CD14-positive monocyte (primary cell): Measurements from ENCODE around the gene BLTP3B. TPM values are rescaled to one million over a fixed set of nuclear protein-coding genes. Genes with fewer than 3 reads are reported as not detected.
"Not testable (repeated sequence)": the region's sequence is repeated elsewhere in the genome, so short reads cannot be mapped to it uniquely, and the experiment has no call there.

Experiments
- DNase-seq, 3 donors: peaks; one replicate each; pipeline ENCODE4 v3.0.0-alpha.2; 2011 to 2022
- H2AFZ ChIP-seq: 2 replicates; pipeline ENCODE4 v1.6.0; 2012; ENCODE audit warnings: mild to moderate bottlenecking, low read depth, low read length, inconsistent platforms; ENCODE audit not compliant: insufficient read depth, poor library complexity, severe bottlenecking
- H3K27ac ChIP-seq, 2 donors: 1 replicate in 1 of 2; 2 replicates in 1 of 2; pipeline ENCODE4 v1.5.1; 2012 to 2013; ENCODE audit warnings: low read length in 2 of 2, control low read depth in 1 of 2, inconsistent platforms in 1 of 2, low read depth in 1 of 2, mild to moderate bottlenecking in 1 of 2
- H3K27me3 ChIP-seq, 2 donors: one replicate each; pipeline versions ENCODE4 v1.6.0 to v1.6.1; 2011 to 2013; ENCODE audit warnings: low read length in 2 of 2; ENCODE audit not compliant: control insufficient read depth in 2 of 2, insufficient read depth in 2 of 2
- H3K36me3 ChIP-seq, 2 donors: replicated peaks in 1 of 2; 1 replicate in 1 of 2; 2 replicates in 1 of 2; pipeline versions ENCODE4 v1.5.1 to v1.6.1; 2012 to 2013; ENCODE audit warnings: low read length in 2 of 2, control low read depth in 1 of 2, inconsistent platforms in 1 of 2, mild to moderate bottlenecking in 1 of 2; ENCODE audit not compliant: insufficient read depth in 2 of 2, control insufficient read depth in 1 of 2
- H3K4me1 ChIP-seq, 2 donors: 1 replicate in 1 of 2; 2 replicates in 1 of 2; pipeline versions ENCODE4 v1.5.1 to v1.6.1; 2012 to 2013; ENCODE audit warnings: low read length in 2 of 2, control low read depth in 1 of 2, inconsistent platforms in 1 of 2, mild to moderate bottlenecking in 1 of 2, moderate library complexity in 1 of 2; ENCODE audit not compliant: insufficient read depth in 2 of 2, control insufficient read depth in 1 of 2
- H3K4me2 ChIP-seq: replicated peaks from 2 replicates; pipeline ENCODE3; 2012; ENCODE audit warnings: low read length, moderate library complexity, mild to moderate bottlenecking; ENCODE audit not compliant: poor library complexity, severe bottlenecking; ENCODE audit errors: extremely low read depth
- H3K4me3 ChIP-seq, 3 experiments: fragments of 200-600 bp in 1 of 3; sonication (generic) in 1 of 3; replicated peaks in 1 of 3; 1 replicate in 2 of 3; 2 replicates in 1 of 3; pipeline ENCODE4 v1.5.1; 2011 to 2013; ENCODE audit warnings: low read length in 3 of 3, mild to moderate bottlenecking in 3 of 3, control low read depth in 2 of 3, low read depth in 2 of 3, inconsistent platforms in 1 of 3, moderate library complexity in 1 of 3
- H3K79me2 ChIP-seq: 2 replicates; pipeline ENCODE4 v1.6.0; 2012; ENCODE audit warnings: mild to moderate bottlenecking, control low read depth, inconsistent platforms, low read length, moderate library complexity; ENCODE audit not compliant: insufficient read depth
- H3K9ac ChIP-seq: 2 replicates; pipeline ENCODE4 v1.6.0; 2017; ENCODE audit warnings: low read length, mild to moderate bottlenecking; ENCODE audit not compliant: insufficient read depth, poor library complexity, severe bottlenecking
- H3K9me3 ChIP-seq, 2 donors: replicated peaks in 1 of 2; 1 replicate in 1 of 2; 2 replicates in 1 of 2; pipeline versions ENCODE4 v1.5.1 to v1.6.1; 2012 to 2013; ENCODE audit warnings: low read length in 2 of 2, control low read depth in 1 of 2; ENCODE audit not compliant: control insufficient read depth in 1 of 2, insufficient read depth in 1 of 2
- H4K20me1 ChIP-seq: 2 replicates; pipeline ENCODE4 v1.6.0; 2012; ENCODE audit warnings: mild to moderate bottlenecking, low read length, control low read depth, moderate library complexity; ENCODE audit not compliant: insufficient read depth
- H3K27ac Mint-ChIP-seq, 7 donors: one replicate each; pipeline ENCODE4 v1.8.0; 2020; ENCODE audit warnings: mild to moderate bottlenecking in 7 of 7, mixed read lengths in 7 of 7, moderate library complexity in 6 of 7, inconsistent platforms in 2 of 7
- H3K27me3 Mint-ChIP-seq, 3 donors: one replicate each; pipeline ENCODE4 v1.8.0; 2021 to 2022; ENCODE audit warnings: low read depth in 3 of 3, mild to moderate bottlenecking in 3 of 3, mixed read lengths in 3 of 3, moderate library complexity in 3 of 3, inconsistent platforms in 1 of 3
- H3K36me3 Mint-ChIP-seq, 2 donors: one replicate each; pipeline ENCODE4 v1.8.0; 2020; ENCODE audit warnings: mixed read lengths in 2 of 2, inconsistent platforms in 1 of 2, mild to moderate bottlenecking in 1 of 2
- H3K4me1 Mint-ChIP-seq: one replicate; pipeline ENCODE4 v1.8.0; 2020; ENCODE audit warnings: mild to moderate bottlenecking, mixed read lengths
- H3K4me3 Mint-ChIP-seq, 2 donors: one replicate each; pipeline ENCODE4 v1.8.0; 2020; ENCODE audit warnings: mild to moderate bottlenecking in 2 of 2, mixed read lengths in 2 of 2, moderate library complexity in 1 of 2
- H3K9me3 Mint-ChIP-seq, 7 donors: one replicate each; pipeline ENCODE4 v1.8.0; 2020 to 2022; ENCODE audit warnings: mixed read lengths in 7 of 7, mild to moderate bottlenecking in 6 of 7, moderate library complexity in 6 of 7, inconsistent platforms in 2 of 7
- CTCF ChIP-seq: fragments of 200-600 bp; IDR thresholded peaks from one replicate; pipeline ENCODE4 v1.8.0; 2022; ENCODE audit warnings: antibody characterized with exemption, mild to moderate bottlenecking
- WGBS: methylation state at CpG from one replicate; pipeline ENCODE4 v1.1.5; 2013; ENCODE audit warnings: missing lambda C conversion rate; ENCODE audit not compliant: insufficient coverage; 5-methylcytosine and 5-hydroxymethylcytosine counted together
- intact Hi-C, 2 donors: fragments of 100-400 bp; cut with micrococcal nuclease; formaldehyde crosslinking; loops; one replicate each; pipeline versions ENCODE4 v1.15.0 to v1.15.1; 2023
- polyA minus RNA-seq: library from RNA; depleted of rRNA, polyadenylated mRNA; stranded (reverse); fragments of >200 nt; gene quantifications from 2 replicates; pipeline ENCODE4 v1.2.3, GENCODE V29; 2012
- polyA plus RNA-seq, 3 donors: library from polyadenylated mRNA; depleted of rRNA in 1 of 3; unstranded in 2 of 3; stranded (reverse) in 1 of 3; fragments of 300-500 nt in 2 of 3; fragments of >200 nt in 1 of 3; fragmentation: Illumina TruSeq in 2 of 3; gene quantifications; 1 replicate in 2 of 3; 2 replicates in 1 of 3; pipeline ENCODE4 v1.2.3, GENCODE V29; 2012 to 2021
- total RNA-seq, 12 experiments: library from RNA in 1 of 12; stranded (reverse) in 1 of 12; fragments of 120-200 nt in 1 of 12; gene quantifications; one replicate each; pipeline ENCODE4 v1.2.4 and lab custom pipeline; 2013 to 2026; ENCODE audit warnings: mixed read lengths in 6 of 12, inconsistent platforms in 1 of 12

The BLTP3B gene
- total RNA-seq (2013) = 55.1 TPM
- polyA plus RNA-seq (10 to 100 TPM; 22.0 to 42.5 (median 33.4) TPM), polyA minus RNA-seq (24.8 and 36.5 TPM in 2 replicates), total RNA-seq (lab: John Stamatoyannopoulos, UW) (122 to 291 (median 174) reads per million in 11 experiments)

GRCh38 chr12:100142851-100143559 lies at the start of gene BLTP3B:
TSS of gene BLTP3B (minus strand) at chr12:100142874. CDS start at chr12:100142635, 239 bp downstream.
- Histone ChIP-seq H3K4me1 (peaks cover 37 to 50% of the 10 kb centered on the region in 2 donors), H3K36me3 (no peaks in the 10 kb centered on the region), H3K9ac (peak within 1 kb of the TSS; percentile 98), H3K27ac (peak within 1 kb of the TSS; percentile 91 to 98), H3K9me3 (no peaks in the 10 kb centered on the region), H3K79me2 (peaks cover 43% of the 10 kb centered on the region), H4K20me1 (peaks cover 23% of the 10 kb centered on the region), H3K4me3 (peak within 1 kb of the TSS; percentile 79 to 98 (median 91)), H3K4me2 (peak within 1 kb of the TSS; percentile 95), H3K27me3 (no peaks in the 10 kb centered on the region), H2AFZ (peak within 1 kb of the TSS; percentile 92)
- H3K27me3 Mint-ChIP-seq = peaks cover 0 to 4% (median 1%) of the 10 kb centered on the region in 3 donors
- 0% methylated on average over 11 of the region's 35 CpGs for WGBS
- H3K9me3 Mint-ChIP-seq = peaks cover 0 to 2% (median 0%) of the 10 kb centered on the region in 7 donors
- H3K27ac Mint-ChIP-seq = peak within 1 kb of the TSS; percentile 96 to 99 (median 98)
- H3K4me1 Mint-ChIP-seq = peaks cover 45% of the 10 kb centered on the region
- intact Hi-C loops = loop anchor here (5.0 to 10.0 kb wide), 3 partner anchors 54 to 124 kb away; partner anchors contain the start of genes DEPDC4 (in 2 of the 2) and SCYL2 (in 2 of the 2)
- H3K36me3 Mint-ChIP-seq = peaks cover 0 to 5% of the 10 kb centered on the region in 2 donors
- peak within 1 kb of the TSS; percentile 94 to 97 for H3K4me3 Mint-ChIP-seq
- peak; percentile 76 to 88 (median 88) for DNase-seq
- TF ChIP-seq CTCF = no peak

GRCh38 chr12:100189636-100190394 lies 47.1 kb upstream of the BLTP3B start:
- Histone ChIP-seq H3K4me3 (no peak overlapping the region), H2AFZ (peak overlapping the region; percentile 27), H3K27ac (no peak overlapping the region), H3K9ac (no peak overlapping the region), H3K4me2 (no peak overlapping the region), H3K4me1 (peaks cover 4 to 8% of the 10 kb centered on the region in 2 donors), H3K9me3 (no peaks in the 10 kb centered on the region), H3K79me2 (no peaks in the 10 kb centered on the region), H3K36me3 (no peaks in the 10 kb centered on the region), H3K27me3 (no peaks in the 10 kb centered on the region), H4K20me1 (no peaks in the 10 kb centered on the region)
- peaks cover 0 to 7% (median 3%) of the 10 kb centered on the region in 7 donors for H3K9me3 Mint-ChIP-seq
- no peak overlapping the region for H3K27ac Mint-ChIP-seq
- no peak for DNase-seq
- H3K36me3 Mint-ChIP-seq = no peaks in the 10 kb centered on the region
- TF ChIP-seq CTCF = no peak
- 82% methylated on average over 13 of the region's 13 CpGs for WGBS
- intact Hi-C loops = no loop called here
- H3K4me1 Mint-ChIP-seq = peaks cover 8% of the 10 kb centered on the region
- H3K4me3 Mint-ChIP-seq = no peak overlapping the region
- peaks cover 0 to 5% (median 0%) of the 10 kb centered on the region in 3 donors for H3K27me3 Mint-ChIP-seq

- H3K9me3 ChIP-seq, H3K4me3 Mint-ChIP-seq, H3K9ac ChIP-seq, H3K4me2 ChIP-seq, DNase-seq, H3K36me3 Mint-ChIP-seq, H3K27me3 ChIP-seq, H3K9me3 Mint-ChIP-seq, H3K27me3 Mint-ChIP-seq, H3K4me3 ChIP-seq, H3K27ac ChIP-seq, H3K36me3 ChIP-seq, H3K4me1 ChIP-seq, intact Hi-C loops, H4K20me1 ChIP-seq, H3K4me1 Mint-ChIP-seq, H3K79me2 ChIP-seq: not testable (repeated sequence)
- peak overlapping the region in 1 of 7 donors; percentile 76 for H3K27ac Mint-ChIP-seq
- H2AFZ ChIP-seq = peak overlapping the region; percentile 27
- WGBS = 94% methylated on average over 7 of the region's 11 CpGs
Observed at GRCh38 chr12:100188888-100189635, 46.4 kb upstream of the BLTP3B start.
